GM12801 (cell line): ENCODE results near the gene TRAPPC13.

ENCODE experiments used
- TF ChIP-seq, protein P1 (sequence below): IDR thresholded peaks from one replicate; pipeline ENCODE4 v1.5.1; 2011; ENCODE audit warnings: control low read depth; ENCODE audit not compliant: insufficient read length; ENCODE audit errors: extremely low read depth

Gene TRAPPC13

GRCh38 chr5:65695162-65695755, 70.4 kb downstream of the TRAPPC13 start:
- TF ChIP-seq, protein P1, sequence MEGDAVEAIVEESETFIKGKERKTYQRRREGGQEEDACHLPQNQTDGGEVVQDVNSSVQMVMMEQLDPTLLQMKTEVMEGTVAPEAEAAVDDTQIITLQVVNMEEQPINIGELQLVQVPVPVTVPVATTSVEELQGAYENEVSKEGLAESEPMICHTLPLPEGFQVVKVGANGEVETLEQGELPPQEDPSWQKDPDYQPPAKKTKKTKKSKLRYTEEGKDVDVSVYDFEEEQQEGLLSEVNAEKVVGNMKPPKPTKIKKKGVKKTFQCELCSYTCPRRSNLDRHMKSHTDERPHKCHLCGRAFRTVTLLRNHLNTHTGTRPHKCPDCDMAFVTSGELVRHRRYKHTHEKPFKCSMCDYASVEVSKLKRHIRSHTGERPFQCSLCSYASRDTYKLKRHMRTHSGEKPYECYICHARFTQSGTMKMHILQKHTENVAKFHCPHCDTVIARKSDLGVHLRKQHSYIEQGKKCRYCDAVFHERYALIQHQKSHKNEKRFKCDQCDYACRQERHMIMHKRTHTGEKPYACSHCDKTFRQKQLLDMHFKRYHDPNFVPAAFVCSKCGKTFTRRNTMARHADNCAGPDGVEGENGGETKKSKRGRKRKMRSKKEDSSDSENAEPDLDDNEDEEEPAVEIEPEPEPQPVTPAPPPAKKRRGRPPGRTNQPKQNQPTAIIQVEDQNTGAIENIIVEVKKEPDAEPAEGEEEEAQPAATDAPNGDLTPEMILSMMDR: no peak

- TF ChIP-seq, protein P1: no peak
These were observed 71.1 kb downstream of the TRAPPC13 start for GRCh38 chr5:65695896-65696295.

GRCh38 chr5:65696892-65697291, 72.1 kb downstream of the TRAPPC13 start:
- TF ChIP-seq, protein P1: no peak

DNA sequence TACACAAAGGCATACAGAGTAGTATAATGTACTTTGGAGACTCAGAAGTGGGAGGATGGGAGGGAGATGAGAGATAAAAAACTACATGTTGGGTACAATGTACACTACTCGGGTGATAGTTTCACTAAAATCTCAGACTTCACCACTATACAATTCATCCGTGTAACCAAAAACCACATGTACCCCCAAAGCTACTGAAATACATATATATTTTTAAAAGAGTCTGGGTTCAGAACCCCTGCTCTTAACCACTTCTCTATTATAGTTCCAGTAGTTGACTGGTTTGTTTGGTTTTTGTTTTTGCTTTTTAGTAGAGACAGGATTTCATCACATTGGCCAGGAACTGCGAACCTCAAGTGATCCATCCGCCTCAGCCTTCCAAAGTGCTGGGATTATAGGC, 74.5 kb downstream of the TRAPPC13 start:
- TF ChIP-seq, protein P1: no peak

DNA sequence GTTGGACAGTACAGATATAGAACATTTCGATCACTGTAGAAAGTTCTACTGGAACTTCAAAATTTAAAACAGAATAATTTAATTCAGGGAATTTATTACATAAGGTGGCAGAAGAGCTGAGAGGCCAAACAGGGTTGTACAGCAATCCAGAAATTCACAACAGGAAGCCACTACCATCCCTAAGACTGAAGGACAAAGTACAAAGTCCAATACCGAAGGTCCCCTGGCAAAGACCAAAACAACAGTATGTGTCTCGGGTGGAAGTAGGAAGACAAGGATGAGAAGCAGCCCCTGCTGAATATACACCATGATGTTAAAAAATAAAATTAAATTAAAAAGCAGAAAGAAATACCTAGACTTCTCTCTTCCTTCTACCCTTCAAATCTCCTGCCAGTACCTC, 77.2 kb downstream of the TRAPPC13 start:
- TF ChIP-seq, protein P1: no peak

- TF ChIP-seq, protein P1: no peak
These were observed 79.9 kb downstream of the TRAPPC13 start for GRCh38 chr5:65704621-65705239.

DNA sequence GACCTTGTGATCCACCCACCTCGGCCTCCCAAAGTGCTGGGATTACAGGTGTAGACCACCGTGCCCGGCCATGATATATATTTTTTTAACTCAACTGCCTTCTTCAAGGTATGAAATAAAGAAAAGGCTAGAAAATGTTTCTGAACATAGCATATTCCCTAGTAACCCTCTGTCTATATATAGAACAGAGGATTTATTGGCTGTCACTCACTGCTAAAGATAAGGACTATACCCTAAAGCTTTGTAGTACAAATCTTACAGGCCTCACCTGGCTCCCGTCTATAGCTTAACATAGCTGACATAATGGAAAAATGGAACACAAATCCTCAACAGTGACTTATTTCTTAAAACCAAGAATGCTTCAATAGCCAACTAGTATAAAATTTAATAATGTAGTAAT, 82.8 kb downstream of the TRAPPC13 start:
- TF ChIP-seq, protein P1: no peak
